ENCODE data around the gene ATXN3L.

The ATXN3L gene

GRCh38 chrX:13357925-13358324 lies 38.1 kb upstream of the ATXN3L start:
- H3K9me3 ChIP-seq (ENCODE audit: insufficient read depth, low read length): no peaks in the 10 kb centered on the region
- TF ChIP-seq YY1 (IDR thresholded peaks at IDR 0.05; ENCODE audit: insufficient read depth, insufficient read length) (no peak), SUZ12 (IDR thresholded peaks at IDR 0.05; ENCODE audit: extremely low read depth, insufficient read depth, insufficient read length) (no peak), ZNF274 (IDR thresholded peaks at IDR 0.05; ENCODE audit: low read depth, low read length) (no peak)
- no peaks in the 10 kb centered on the region for H3K27me3 ChIP-seq (ENCODE audit: insufficient read depth, insufficient read length)
- no peaks in the 10 kb centered on the region for H3K36me3 ChIP-seq (ENCODE audit: insufficient read depth, insufficient read length, low read length)
- H3K4me3 ChIP-seq (ENCODE audit: insufficient read length, low read depth): no peak overlapping the region
- no peak for DNase-seq (ENCODE audit: low read depth, low spot score)
- no peak overlapping the region for H3K9ac ChIP-seq (ENCODE audit: insufficient read length, low read depth)
- H3K4me1 ChIP-seq (ENCODE audit: insufficient read depth, insufficient read length): no peaks in the 10 kb centered on the region

GRCh38 chrX:13346646-13347045 lies 26.8 kb upstream of the ATXN3L start:
- Histone ChIP-seq H3K9ac (ENCODE audit: insufficient read length, low read depth) (no peak overlapping the region), H3K4me1 (ENCODE audit: insufficient read depth, insufficient read length) (no peaks in the 10 kb centered on the region), H3K4me3 (ENCODE audit: insufficient read length, low read depth) (no peak overlapping the region), H3K36me3 (ENCODE audit: insufficient read depth, insufficient read length, low read length) (no peaks in the 10 kb centered on the region), H3K9me3 (ENCODE audit: insufficient read depth, low read length) (no peaks in the 10 kb centered on the region), H3K27me3 (ENCODE audit: insufficient read depth, insufficient read length) (no peaks in the 10 kb centered on the region)
- no peak for DNase-seq (ENCODE audit: low read depth, low spot score)
- no peak for TF ChIP-seq SUZ12 (IDR thresholded peaks at IDR 0.05; ENCODE audit: extremely low read depth, insufficient read depth, insufficient read length)

GRCh38 chrX:13345438-13345837 lies 25.6 kb upstream of the ATXN3L start:
- Histone ChIP-seq H3K4me1 (ENCODE audit: insufficient read depth, insufficient read length) (no peaks in the 10 kb centered on the region), H3K4me3 (ENCODE audit: insufficient read length, low read depth) (no peak overlapping the region), H3K27me3 (ENCODE audit: insufficient read depth, insufficient read length) (no peaks in the 10 kb centered on the region), H3K9me3 (ENCODE audit: insufficient read depth, low read length) (no peaks in the 10 kb centered on the region), H3K36me3 (ENCODE audit: insufficient read depth, insufficient read length, low read length) (no peaks in the 10 kb centered on the region), H3K9ac (ENCODE audit: insufficient read length, low read depth) (no peak overlapping the region)
- no peak for DNase-seq (ENCODE audit: low read depth, low spot score)
- no peak for TF ChIP-seq YY1 (IDR thresholded peaks at IDR 0.05; ENCODE audit: insufficient read depth, insufficient read length)
- TF ChIP-seq ZNF274 (IDR thresholded peaks at IDR 0.05; ENCODE audit: low read depth, low read length): no peak
- no peak for TF ChIP-seq SUZ12 (IDR thresholded peaks at IDR 0.05; ENCODE audit: extremely low read depth, insufficient read depth, insufficient read length)

GRCh38 chrX:13345037-13345436 lies 25.2 kb upstream of the ATXN3L start:
- H3K9ac ChIP-seq (ENCODE audit: insufficient read length, low read depth): no peak overlapping the region
- DNase-seq (ENCODE audit: low read depth, low spot score): no peak

GRCh38 chrX:13341491-13342101 lies 21.7 kb upstream of the ATXN3L start:
- H3K9ac ChIP-seq (ENCODE audit: insufficient read length, low read depth): no peak overlapping the region
- H3K36me3 ChIP-seq (ENCODE audit: insufficient read depth, insufficient read length, low read length): no peaks in the 10 kb centered on the region
- no peaks in the 10 kb centered on the region for H3K27me3 ChIP-seq (ENCODE audit: insufficient read depth, insufficient read length)
- TF ChIP-seq SUZ12 (IDR thresholded peaks at IDR 0.05; ENCODE audit: extremely low read depth, insufficient read depth, insufficient read length) (no peak), ZNF274 (IDR thresholded peaks at IDR 0.05; ENCODE audit: low read depth, low read length) (no peak), YY1 (IDR thresholded peaks at IDR 0.05; ENCODE audit: insufficient read depth, insufficient read length) (no peak)
- no peak overlapping the region for H3K4me3 ChIP-seq (ENCODE audit: insufficient read length, low read depth)
- H3K4me1 ChIP-seq (ENCODE audit: insufficient read depth, insufficient read length): peaks cover 3% of the 10 kb centered on the region
- H3K9me3 ChIP-seq (ENCODE audit: insufficient read depth, low read length): no peaks in the 10 kb centered on the region
- no peak for DNase-seq (ENCODE audit: low read depth, low spot score)

More at GRCh38 chrX:13345037-13345436, 25.2 kb upstream of the ATXN3L start:
- H3K4me3 ChIP-seq (ENCODE audit: insufficient read length, low read depth): no peak overlapping the region
- H3K4me1 ChIP-seq (ENCODE audit: insufficient read depth, insufficient read length): peaks cover 2% of the 10 kb centered on the region
- H3K9me3 ChIP-seq (ENCODE audit: insufficient read depth, low read length): no peaks in the 10 kb centered on the region
- TF ChIP-seq YY1 (IDR thresholded peaks at IDR 0.05; ENCODE audit: insufficient read depth, insufficient read length) (no peak), SUZ12 (IDR thresholded peaks at IDR 0.05; ENCODE audit: extremely low read depth, insufficient read depth, insufficient read length) (no peak), ZNF274 (IDR thresholded peaks at IDR 0.05; ENCODE audit: low read depth, low read length) (no peak)
- H3K36me3 ChIP-seq (ENCODE audit: insufficient read depth, insufficient read length, low read length): no peaks in the 10 kb centered on the region
- no peaks in the 10 kb centered on the region for H3K27me3 ChIP-seq (ENCODE audit: insufficient read depth, insufficient read length)

GRCh38 chrX:13340182-13340791 lies 20.4 kb upstream of the ATXN3L start:
- no peak for TF ChIP-seq YY1 (IDR thresholded peaks at IDR 0.05; ENCODE audit: insufficient read depth, insufficient read length)
- no peak for TF ChIP-seq SUZ12 (IDR thresholded peaks at IDR 0.05; ENCODE audit: extremely low read depth, insufficient read depth, insufficient read length)
- no peak for TF ChIP-seq ZNF274 (IDR thresholded peaks at IDR 0.05; ENCODE audit: low read depth, low read length)
- H3K4me3 ChIP-seq (ENCODE audit: insufficient read length, low read depth): no peak overlapping the region
- H3K9ac ChIP-seq (ENCODE audit: insufficient read length, low read depth): no peak overlapping the region
- H3K36me3 ChIP-seq (ENCODE audit: insufficient read depth, insufficient read length, low read length): no peaks in the 10 kb centered on the region
- H3K4me1 ChIP-seq (ENCODE audit: insufficient read depth, insufficient read length): peaks cover 3% of the 10 kb centered on the region
- H3K9me3 ChIP-seq (ENCODE audit: insufficient read depth, low read length): no peaks in the 10 kb centered on the region
- H3K27me3 ChIP-seq (ENCODE audit: insufficient read depth, insufficient read length): no peaks in the 10 kb centered on the region
- no peak for DNase-seq (ENCODE audit: low read depth, low spot score)

- Histone ChIP-seq H3K9me3 (ENCODE audit: insufficient read depth, low read length) (no peaks in the 10 kb centered on the region), H3K36me3 (ENCODE audit: insufficient read depth, insufficient read length, low read length) (no peaks in the 10 kb centered on the region), H3K27me3 (ENCODE audit: insufficient read depth, insufficient read length) (no peaks in the 10 kb centered on the region), H3K9ac (ENCODE audit: insufficient read length, low read depth) (no peak overlapping the region), H3K4me3 (ENCODE audit: insufficient read length, low read depth) (no peak overlapping the region), H3K4me1 (ENCODE audit: insufficient read depth, insufficient read length) (peaks cover 3% of the 10 kb centered on the region)
- no peak for TF ChIP-seq ZNF274 (IDR thresholded peaks at IDR 0.05; ENCODE audit: low read depth, low read length)
- no peak for TF ChIP-seq YY1 (IDR thresholded peaks at IDR 0.05; ENCODE audit: insufficient read depth, insufficient read length)
- no peak for TF ChIP-seq SUZ12 (IDR thresholded peaks at IDR 0.05; ENCODE audit: extremely low read depth, insufficient read depth, insufficient read length)
- DNase-seq (ENCODE audit: low read depth, low spot score): no peak
Observed at GRCh38 chrX:13339607-13340006, 19.8 kb upstream of the ATXN3L start.
